GM18867 (cell line): ENCODE data around the gene MEIG1.
"Not testable (repeated sequence)": the region's sequence is repeated elsewhere in the genome, so short reads cannot be mapped to it uniquely, and the experiment has no call there.

Experiments used
- ATAC-seq: cut with Tn5 transposase; IDR thresholded peaks from one replicate; pipeline ENCODE4 v1.9.1; 2021; ENCODE audit warnings: mild to moderate bottlenecking, moderate library complexity; ENCODE audit not compliant: unreplicated experiment

Gene MEIG1

GRCh38 chr10:14959221-14960057 lies at the start of gene MEIG1:
MEIG1 (plus strand) TSS chr10:14959388; CDS start chr10:14966469, 7,081 bp downstream.
- peak; percentile 82 for ATAC-seq

GRCh38 chr10:14910953-14911352 lies 48.2 kb upstream of the MEIG1 start:
- ATAC-seq = no peak

GRCh38 chr10:14911801-14912200 lies 47.4 kb upstream of the MEIG1 start:
- ATAC-seq = no peak

- no peak for ATAC-seq
Observed at GRCh38 chr10:14916600-14916999, 42.6 kb upstream of the MEIG1 start.

- ATAC-seq = no peak
Observed at GRCh38 chr10:14917827-14918226, 41.4 kb upstream of the MEIG1 start.

- no peak for ATAC-seq
Observed at GRCh38 chr10:14918964-14919363, 40.2 kb upstream of the MEIG1 start.

- no peak for ATAC-seq
Observed at GRCh38 chr10:14924013-14924412, 35.2 kb upstream of the MEIG1 start.

GRCh38 chr10:14925268-14925667 lies 33.9 kb upstream of the MEIG1 start:
- no peak for ATAC-seq

GRCh38 chr10:14926061-14926470 lies 33.1 kb upstream of the MEIG1 start:
- peak; percentile 15 for ATAC-seq

GRCh38 chr10:14926722-14927416 lies 32.3 kb upstream of the MEIG1 start:
- peak; percentile 97 for ATAC-seq

GRCh38 chr10:14930610-14931009 lies 28.6 kb upstream of the MEIG1 start:
- ATAC-seq = no peak

GRCh38 chr10:14936584-14936983 lies 22.6 kb upstream of the MEIG1 start:
- ATAC-seq = no peak

- ATAC-seq = not testable (repeated sequence)
Observed at GRCh38 chr10:14938971-14939370, 20.2 kb upstream of the MEIG1 start.

GRCh38 chr10:14942147-14942949 lies 16.8 kb upstream of the MEIG1 start:
- peak; percentile 82 for ATAC-seq

GRCh38 chr10:14942950-14943338 lies 16.2 kb upstream of the MEIG1 start:
- ATAC-seq = not testable (repeated sequence)

GRCh38 chr10:14945108-14945507 lies 14.1 kb upstream of the MEIG1 start:
- ATAC-seq = no peak

- ATAC-seq = no peak
Observed at GRCh38 chr10:14947268-14947667, 11.9 kb upstream of the MEIG1 start.

- ATAC-seq = no peak
Observed at GRCh38 chr10:14949291-14949690, 9.9 kb upstream of the MEIG1 start.

- ATAC-seq = no peak
Observed at GRCh38 chr10:14952851-14953423, 6.3 kb upstream of the MEIG1 start.

GRCh38 chr10:14953424-14954000 lies 5.7 kb upstream of the MEIG1 start:
- peak; percentile 41 for ATAC-seq
